ENCODE measurements around the gene DPM3. TPM values are rescaled to one million over a fixed set of nuclear protein-coding genes. Genes with fewer than 3 reads are reported as not detected.
"Not testable (repeated sequence)": the region's sequence is repeated elsewhere in the genome, so short reads cannot be mapped to it uniquely, and the experiment has no call there.

The DPM3 gene
- total RNA-seq, 2 donors from 2014 or later: 6.2 to 106 TPM

DNA sequence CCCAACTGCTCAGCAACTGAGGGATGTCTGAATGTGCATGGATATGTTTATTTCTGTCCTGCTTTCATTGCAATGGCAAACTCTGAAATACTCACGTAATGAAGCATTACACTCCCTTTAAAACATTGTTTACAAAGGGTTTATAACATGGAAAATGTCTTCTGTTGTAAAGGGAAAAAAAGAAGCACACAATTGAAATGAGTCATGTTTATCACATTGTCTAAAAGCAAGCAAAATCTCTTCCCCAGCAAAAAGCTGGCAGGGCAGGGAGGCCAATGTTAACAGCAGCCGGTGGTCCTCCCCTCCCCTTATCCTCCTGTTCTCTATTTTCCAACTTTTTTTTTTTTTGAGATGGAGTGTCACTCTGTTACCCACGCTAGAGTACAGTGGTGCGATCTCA, 16.5 kb downstream of the DPM3 start:
- intact Hi-C loops (cut with DNase I): no loop called here
- WGBS, 2 donors: 68 to 76% methylated on average over 4 of the region's 4 CpGs
- ATAC-seq (no peak), DNase-seq (no peak)
- no peak for TF ChIP-seq POLR2A (IDR thresholded peaks at IDR 0.05)
- TF ChIP-seq, protein P1, sequence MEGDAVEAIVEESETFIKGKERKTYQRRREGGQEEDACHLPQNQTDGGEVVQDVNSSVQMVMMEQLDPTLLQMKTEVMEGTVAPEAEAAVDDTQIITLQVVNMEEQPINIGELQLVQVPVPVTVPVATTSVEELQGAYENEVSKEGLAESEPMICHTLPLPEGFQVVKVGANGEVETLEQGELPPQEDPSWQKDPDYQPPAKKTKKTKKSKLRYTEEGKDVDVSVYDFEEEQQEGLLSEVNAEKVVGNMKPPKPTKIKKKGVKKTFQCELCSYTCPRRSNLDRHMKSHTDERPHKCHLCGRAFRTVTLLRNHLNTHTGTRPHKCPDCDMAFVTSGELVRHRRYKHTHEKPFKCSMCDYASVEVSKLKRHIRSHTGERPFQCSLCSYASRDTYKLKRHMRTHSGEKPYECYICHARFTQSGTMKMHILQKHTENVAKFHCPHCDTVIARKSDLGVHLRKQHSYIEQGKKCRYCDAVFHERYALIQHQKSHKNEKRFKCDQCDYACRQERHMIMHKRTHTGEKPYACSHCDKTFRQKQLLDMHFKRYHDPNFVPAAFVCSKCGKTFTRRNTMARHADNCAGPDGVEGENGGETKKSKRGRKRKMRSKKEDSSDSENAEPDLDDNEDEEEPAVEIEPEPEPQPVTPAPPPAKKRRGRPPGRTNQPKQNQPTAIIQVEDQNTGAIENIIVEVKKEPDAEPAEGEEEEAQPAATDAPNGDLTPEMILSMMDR (IDR thresholded peaks at IDR 0.05): no peak
- no peak overlapping the region for H3K27ac ChIP-seq
- peaks cover 29% of the 10 kb centered on the region for H3K4me1 ChIP-seq
- H3K9me3 ChIP-seq: no peaks in the 10 kb centered on the region
- H3K36me3 ChIP-seq (replicated peaks in 1 of 2; ENCODE audit: insufficient read depth in 1 of 2, low read depth in 2 of 2): no peaks in the 10 kb centered on the region
- H3K27me3 ChIP-seq: no peaks in the 10 kb centered on the region
- H3K4me3 ChIP-seq: no peak overlapping the region

DNA sequence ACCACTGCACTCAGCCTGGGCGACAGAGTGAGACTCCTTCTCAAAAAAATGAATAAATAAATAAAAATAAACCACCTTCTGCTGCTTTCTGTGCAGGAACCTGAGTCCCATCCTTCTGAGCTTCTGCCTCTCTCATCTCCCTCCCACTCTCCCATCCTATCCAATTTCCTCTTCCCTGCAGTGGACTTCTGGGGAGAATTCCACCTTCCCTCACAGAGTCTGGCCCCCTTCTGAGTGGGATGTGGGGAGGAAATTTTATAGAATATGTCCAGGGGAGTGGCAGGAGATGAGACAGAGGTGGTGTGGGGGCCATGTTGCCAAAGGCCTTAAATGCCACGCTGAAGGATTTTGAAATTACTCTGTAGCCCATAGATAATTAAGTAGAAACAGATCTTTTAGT, 18.0 kb downstream of the DPM3 start:
- DNase-seq (no peak), ATAC-seq (no peak)
- no peak overlapping the region for H3K4me3 ChIP-seq
- no peaks in the 10 kb centered on the region for H3K27me3 ChIP-seq
- H3K27ac ChIP-seq: no peak overlapping the region
- no peaks in the 10 kb centered on the region for H3K9me3 ChIP-seq
- 60 to 68% methylated on average over 2 of the region's 2 CpGs for WGBS, 2 donors
- no peaks in the 10 kb centered on the region for H3K36me3 ChIP-seq (replicated peaks in 1 of 2; ENCODE audit: insufficient read depth in 1 of 2, low read depth in 2 of 2)
- peaks cover 28% of the 10 kb centered on the region for H3K4me1 ChIP-seq
- no peak for TF ChIP-seq POLR2A (IDR thresholded peaks at IDR 0.05)
- TF ChIP-seq, protein P1 (IDR thresholded peaks at IDR 0.05): no peak
- intact Hi-C loops (cut with DNase I): no loop called here

DNA sequence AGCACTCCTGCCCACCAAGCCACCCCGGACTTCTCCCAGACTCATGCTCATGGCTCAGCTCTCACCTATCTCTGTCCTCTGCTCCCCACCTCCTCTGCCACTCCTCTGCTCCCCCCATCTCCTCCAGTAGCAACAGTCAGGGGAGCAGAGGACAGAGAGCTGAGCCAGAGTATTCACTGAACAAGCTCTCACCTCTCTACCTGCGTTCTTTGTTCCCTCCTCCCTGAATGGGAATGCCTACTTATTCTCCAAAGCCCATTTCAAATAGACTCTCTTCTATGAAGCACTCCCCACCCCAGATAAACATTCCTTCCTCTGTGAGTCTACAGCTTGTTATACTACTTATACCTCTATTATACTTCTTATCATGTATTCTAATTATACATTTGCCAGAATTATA, 19.1 kb downstream of the DPM3 start:
- H3K36me3 ChIP-seq (replicated peaks in 1 of 2; ENCODE audit: insufficient read depth in 1 of 2, low read depth in 2 of 2): no peaks in the 10 kb centered on the region
- peaks cover 17% of the 10 kb centered on the region for H3K4me1 ChIP-seq
- H3K27me3 ChIP-seq: no peaks in the 10 kb centered on the region
- WGBS, 2 donors: 67 to 84% methylated on average over 2 of the region's 2 CpGs
- ATAC-seq: no peak
- H3K27ac ChIP-seq: no peak overlapping the region
- intact Hi-C loops (cut with DNase I): no loop called here
- no peak for TF ChIP-seq POLR2A (IDR thresholded peaks at IDR 0.05)
- TF ChIP-seq, protein P1 (IDR thresholded peaks at IDR 0.05): no peak
- no peak overlapping the region for H3K4me3 ChIP-seq
- no peak for DNase-seq
- no peaks in the 10 kb centered on the region for H3K9me3 ChIP-seq

DNA sequence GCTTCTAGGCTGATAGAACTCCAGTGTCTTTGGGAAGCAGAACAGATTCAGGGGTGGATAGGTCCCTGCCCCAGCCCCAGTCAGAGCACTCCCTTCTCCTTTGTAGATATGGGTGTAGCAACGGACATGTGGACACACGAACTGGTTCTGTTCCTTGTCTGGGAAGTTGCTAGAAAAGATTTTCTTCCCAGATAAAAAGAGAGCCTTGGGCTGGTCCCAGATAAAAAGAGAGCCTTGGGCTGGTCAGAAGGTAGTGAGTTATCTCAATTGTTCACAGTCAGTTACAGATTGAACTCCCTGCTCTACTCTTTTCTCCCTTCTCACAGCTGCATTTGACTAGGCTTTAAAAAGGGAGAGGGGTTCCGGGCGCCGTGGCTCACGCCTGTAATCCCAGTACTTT, 20.1 kb downstream of the DPM3 start:
- ATAC-seq: no peak
- TF ChIP-seq, protein P1 (IDR thresholded peaks at IDR 0.05): no peak
- no peak for TF ChIP-seq POLR2A (IDR thresholded peaks at IDR 0.05)
- Histone ChIP-seq H3K4me3 (no peak overlapping the region), H3K4me1 (peaks cover 8% of the 10 kb centered on the region), H3K27me3 (no peaks in the 10 kb centered on the region), H3K9me3 (no peaks in the 10 kb centered on the region), H3K27ac (no peak overlapping the region), H3K36me3 (replicated peaks in 1 of 2; ENCODE audit: insufficient read depth in 1 of 2, low read depth in 2 of 2) (no peaks in the 10 kb centered on the region)
- no peak for DNase-seq
- intact Hi-C loops (cut with DNase I): no loop called here
- WGBS, 2 donors: 38 to 40% methylated on average over 6 of the region's 6 CpGs

DNA sequence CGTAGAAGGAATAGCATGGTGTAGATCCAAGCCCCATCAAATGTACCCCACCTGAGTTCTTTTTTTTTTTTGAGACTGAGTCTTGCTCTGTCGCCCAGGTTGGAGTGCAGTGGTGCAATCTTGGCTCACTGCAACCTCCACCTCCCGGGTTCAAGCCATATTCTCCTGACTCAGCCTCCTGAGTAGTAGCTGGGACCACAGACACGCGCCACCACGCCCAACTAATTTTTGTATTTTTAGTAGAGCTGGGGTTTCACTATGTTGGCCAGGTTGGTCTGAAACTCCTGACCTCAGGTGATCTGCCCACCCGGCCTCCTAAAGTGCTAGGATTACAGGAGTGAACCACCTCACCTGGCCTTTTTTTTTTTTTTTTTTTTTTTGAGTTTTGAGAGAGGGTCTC, 22.2 kb downstream of the DPM3 start:
- H3K4me3 ChIP-seq; H3K9me3 ChIP-seq; H3K27ac ChIP-seq; H3K36me3 ChIP-seq (replicated peaks in 1 of 2; ENCODE audit: insufficient read depth in 1 of 2, low read depth in 2 of 2); H3K27me3 ChIP-seq; intact Hi-C loops (cut with DNase I); H3K4me1 ChIP-seq; ATAC-seq; DNase-seq: not testable (repeated sequence)
- 69 to 75% methylated on average over 5 to 7 of the region's 7 CpGs for WGBS, 2 donors
